Measurements from ENCODE around the gene JAM2.
"Not testable (repeated sequence)": the region's sequence is repeated elsewhere in the genome, so short reads cannot be mapped to it uniquely, and the experiment has no call there.

Gene JAM2

GRCh38 chr21:25638660-25639550 is at the start of gene JAM2:
TSS of gene JAM2 (plus strand) at chr21:25639258. CDS start at chr21:25639822, 564 bp downstream.
- Histone ChIP-seq H3K9me3 (ENCODE audit: control insufficient read depth in 1 of 2, low read length in 2 of 2) (no peaks in the 10 kb centered on the region), H3K36me3 (ENCODE audit: control insufficient read depth in 1 of 2, insufficient read depth in 2 of 2, low read length in 2 of 2) (no peaks in the 10 kb centered on the region), H3K4me1 (ENCODE audit: control insufficient read depth in 1 of 2, insufficient read depth in 2 of 2, low read length in 2 of 2) (peaks cover 0 to 8% of the 10 kb centered on the region in 2 donors), H3K27me3 (ENCODE audit: low read depth, low read length) (no peaks in the 10 kb centered on the region), H3K27ac (ENCODE audit: low read length) (peak within 1 kb of the TSS; percentile 67), H3K4me3 (ENCODE audit: low read depth in 1 of 2, low read length in 2 of 2) (peak within 1 kb of the TSS; percentile 72 to 89)

- Histone ChIP-seq H3K27ac (ENCODE audit: low read length) (no peak overlapping the region), H3K36me3 (ENCODE audit: control insufficient read depth in 1 of 2, insufficient read depth in 2 of 2, low read length in 2 of 2) (peaks cover 13 to 62% of the 10 kb centered on the region in 2 donors), H3K9me3 (ENCODE audit: control insufficient read depth in 1 of 2, low read length in 2 of 2) (no peaks in the 10 kb centered on the region), H3K4me1 (ENCODE audit: control insufficient read depth in 1 of 2, insufficient read depth in 2 of 2, low read length in 2 of 2) (no peaks in the 10 kb centered on the region), H3K4me3 (ENCODE audit: low read depth in 1 of 2, low read length in 2 of 2) (no peak overlapping the region), H3K27me3 (ENCODE audit: low read depth, low read length) (no peaks in the 10 kb centered on the region)
Observed at GRCh38 chr21:25589887-25590286, 49.2 kb upstream of the JAM2 start.

GRCh38 chr21:25607151-25608043 is 31.7 kb upstream of the JAM2 start, which contains the start of gene MRPL39:
TSS of gene MRPL39 (minus strand) at chr21:25607481. CDS start at chr21:25607475, 6 bp downstream.
- Histone ChIP-seq H3K9me3 (ENCODE audit: control insufficient read depth in 1 of 2, low read length in 2 of 2) (no peaks in the 10 kb centered on the region), H3K4me1 (ENCODE audit: control insufficient read depth in 1 of 2, insufficient read depth in 2 of 2, low read length in 2 of 2) (peaks cover 9 to 24% of the 10 kb centered on the region in 2 donors), H3K36me3 (ENCODE audit: control insufficient read depth in 1 of 2, insufficient read depth in 2 of 2, low read length in 2 of 2) (peaks cover 13 to 21% of the 10 kb centered on the region in 2 donors), H3K27ac (ENCODE audit: low read length) (peak within 1 kb of the TSS; percentile 77), H3K27me3 (ENCODE audit: low read depth, low read length) (no peaks in the 10 kb centered on the region), H3K4me3 (ENCODE audit: low read depth in 1 of 2, low read length in 2 of 2) (peak within 1 kb of the TSS; percentile 95 to 97)

- peaks cover 5 to 13% of the 10 kb centered on the region in 2 donors for H3K36me3 ChIP-seq (ENCODE audit: control insufficient read depth in 1 of 2, insufficient read depth in 2 of 2, low read length in 2 of 2)
- no peak overlapping the region for H3K27ac ChIP-seq (ENCODE audit: low read length)
- H3K9me3 ChIP-seq (ENCODE audit: control insufficient read depth in 1 of 2, low read length in 2 of 2): no peaks in the 10 kb centered on the region
- no peaks in the 10 kb centered on the region for H3K27me3 ChIP-seq (ENCODE audit: low read depth, low read length)
- H3K4me3 ChIP-seq (ENCODE audit: low read depth in 1 of 2, low read length in 2 of 2): peak overlapping the region; percentile 53 to 97
- peaks cover 9 to 24% of the 10 kb centered on the region in 2 donors for H3K4me1 ChIP-seq (ENCODE audit: control insufficient read depth in 1 of 2, insufficient read depth in 2 of 2, low read length in 2 of 2)
Observed at GRCh38 chr21:25608044-25608737, 30.9 kb upstream of the JAM2 start.

GRCh38 chr21:25614441-25614840 is 24.6 kb upstream of the JAM2 start:
- Histone ChIP-seq H3K27ac (ENCODE audit: low read length) (no peak overlapping the region), H3K9me3 (ENCODE audit: control insufficient read depth in 1 of 2, low read length in 2 of 2) (no peaks in the 10 kb centered on the region), H3K27me3 (ENCODE audit: low read depth, low read length) (no peaks in the 10 kb centered on the region), H3K4me1 (ENCODE audit: control insufficient read depth in 1 of 2, insufficient read depth in 2 of 2, low read length in 2 of 2) (no peaks in the 10 kb centered on the region), H3K36me3 (ENCODE audit: control insufficient read depth in 1 of 2, insufficient read depth in 2 of 2, low read length in 2 of 2) (no peaks in the 10 kb centered on the region), H3K4me3 (ENCODE audit: low read depth in 1 of 2, low read length in 2 of 2) (no peak overlapping the region)

GRCh38 chr21:25615880-25616279 is 23.2 kb upstream of the JAM2 start:
- Histone ChIP-seq H3K27ac (ENCODE audit: low read length) (no peak overlapping the region), H3K36me3 (ENCODE audit: control insufficient read depth in 1 of 2, insufficient read depth in 2 of 2, low read length in 2 of 2) (no peaks in the 10 kb centered on the region), H3K9me3 (ENCODE audit: control insufficient read depth in 1 of 2, low read length in 2 of 2) (no peaks in the 10 kb centered on the region), H3K4me3 (ENCODE audit: low read depth in 1 of 2, low read length in 2 of 2) (no peak overlapping the region), H3K4me1 (ENCODE audit: control insufficient read depth in 1 of 2, insufficient read depth in 2 of 2, low read length in 2 of 2) (no peaks in the 10 kb centered on the region), H3K27me3 (ENCODE audit: low read depth, low read length) (no peaks in the 10 kb centered on the region)

GRCh38 chr21:25619198-25619597 is 19.9 kb upstream of the JAM2 start:
- Histone ChIP-seq H3K9me3 (ENCODE audit: control insufficient read depth in 1 of 2, low read length in 2 of 2) (no peaks in the 10 kb centered on the region), H3K36me3 (ENCODE audit: control insufficient read depth in 1 of 2, insufficient read depth in 2 of 2, low read length in 2 of 2) (no peaks in the 10 kb centered on the region), H3K4me1 (ENCODE audit: control insufficient read depth in 1 of 2, insufficient read depth in 2 of 2, low read length in 2 of 2) (no peaks in the 10 kb centered on the region), H3K4me3 (ENCODE audit: low read depth in 1 of 2, low read length in 2 of 2) (no peak overlapping the region), H3K27ac (ENCODE audit: low read length) (no peak overlapping the region), H3K27me3 (ENCODE audit: low read depth, low read length) (no peaks in the 10 kb centered on the region)

GRCh38 chr21:25624511-25624910 is 14.5 kb upstream of the JAM2 start:
- Histone ChIP-seq H3K36me3 (ENCODE audit: control insufficient read depth in 1 of 2, insufficient read depth in 2 of 2, low read length in 2 of 2) (no peaks in the 10 kb centered on the region), H3K27me3 (ENCODE audit: low read depth, low read length) (no peaks in the 10 kb centered on the region), H3K9me3 (ENCODE audit: control insufficient read depth in 1 of 2, low read length in 2 of 2) (no peaks in the 10 kb centered on the region), H3K27ac (ENCODE audit: low read length) (no peak overlapping the region), H3K4me3 (ENCODE audit: low read depth in 1 of 2, low read length in 2 of 2) (no peak overlapping the region), H3K4me1 (ENCODE audit: control insufficient read depth in 1 of 2, insufficient read depth in 2 of 2, low read length in 2 of 2) (peaks cover 0 to 5% of the 10 kb centered on the region in 2 donors)

GRCh38 chr21:25625036-25625435 is 14.0 kb upstream of the JAM2 start:
- no peak overlapping the region for H3K4me3 ChIP-seq (ENCODE audit: low read depth in 1 of 2, low read length in 2 of 2)
- no peak overlapping the region for H3K27ac ChIP-seq (ENCODE audit: low read length)
- no peaks in the 10 kb centered on the region for H3K27me3 ChIP-seq (ENCODE audit: low read depth, low read length)
- H3K9me3 ChIP-seq (ENCODE audit: control insufficient read depth in 1 of 2, low read length in 2 of 2): no peaks in the 10 kb centered on the region
- H3K36me3 ChIP-seq (ENCODE audit: control insufficient read depth in 1 of 2, insufficient read depth in 2 of 2, low read length in 2 of 2): no peaks in the 10 kb centered on the region
- peaks cover 0 to 5% of the 10 kb centered on the region in 2 donors for H3K4me1 ChIP-seq (ENCODE audit: control insufficient read depth in 1 of 2, insufficient read depth in 2 of 2, low read length in 2 of 2)

GRCh38 chr21:25625776-25626555 is 13.1 kb upstream of the JAM2 start:
- H3K27me3 ChIP-seq (ENCODE audit: low read depth, low read length); H3K9me3 ChIP-seq (ENCODE audit: control insufficient read depth in 1 of 2, low read length in 2 of 2); H3K4me3 ChIP-seq (ENCODE audit: low read depth in 1 of 2, low read length in 2 of 2); H3K4me1 ChIP-seq (ENCODE audit: control insufficient read depth in 1 of 2, insufficient read depth in 2 of 2, low read length in 2 of 2); H3K36me3 ChIP-seq (ENCODE audit: control insufficient read depth in 1 of 2, insufficient read depth in 2 of 2, low read length in 2 of 2); H3K27ac ChIP-seq (ENCODE audit: low read length): not testable (repeated sequence)
